ACHN (cell line): ENCODE data around the gene ZFP82.

Experiments
- DNase-seq: peaks from one replicate; pipeline ENCODE4 v3.0.0-alpha.2; 2015
- in situ Hi-C: cut with HindIII; loops from 2 replicates; pipeline ENCODE4 v1.10.0; 2017; ENCODE audit warnings: low sequenced_read_pairs, low pct_ligation_motif_present, low pct_unique_long_range_greater_than_20kb

Gene ZFP82

GRCh38 chr19:36418287-36419001, at the start of gene ZFP82:
Gene ZFP82 (minus strand): TSS chr19:36418644. CDS start chr19:36409789, 8,855 bp downstream.
- DNase-seq = no peak

GRCh38 chr19:36460046-36460445, 41.6 kb upstream of the ZFP82 start:
- DNase-seq = no peak
- in situ Hi-C loops = no loop called here

More at GRCh38 chr19:36418287-36419001, at the start of gene ZFP82:
- in situ Hi-C loops = no loop called here

DNA sequence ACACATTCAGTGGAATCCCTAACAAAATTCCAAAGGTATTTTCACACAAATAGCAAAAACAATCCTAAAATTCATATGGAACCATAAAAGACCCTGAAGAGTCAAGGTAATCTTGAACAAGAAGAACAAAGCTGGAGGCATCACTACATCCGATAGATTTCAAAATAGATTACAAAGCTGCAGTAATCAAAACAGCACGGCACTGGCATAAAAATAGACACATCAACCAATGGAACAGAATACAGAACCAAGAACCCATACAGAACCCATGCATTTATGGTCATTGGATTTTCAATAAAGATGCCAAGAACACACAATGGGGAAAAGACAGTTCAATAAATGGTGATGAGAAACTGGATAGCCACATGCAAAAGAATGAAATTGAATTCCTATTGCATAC, 38.4 kb upstream of the ZFP82 start:
- in situ Hi-C loops = no loop called here
- DNase-seq = no peak

- in situ Hi-C loops = no loop called here
- DNase-seq = no peak
Measured at GRCh38 chr19:36449059-36449670, 30.7 kb upstream of the ZFP82 start.

DNA sequence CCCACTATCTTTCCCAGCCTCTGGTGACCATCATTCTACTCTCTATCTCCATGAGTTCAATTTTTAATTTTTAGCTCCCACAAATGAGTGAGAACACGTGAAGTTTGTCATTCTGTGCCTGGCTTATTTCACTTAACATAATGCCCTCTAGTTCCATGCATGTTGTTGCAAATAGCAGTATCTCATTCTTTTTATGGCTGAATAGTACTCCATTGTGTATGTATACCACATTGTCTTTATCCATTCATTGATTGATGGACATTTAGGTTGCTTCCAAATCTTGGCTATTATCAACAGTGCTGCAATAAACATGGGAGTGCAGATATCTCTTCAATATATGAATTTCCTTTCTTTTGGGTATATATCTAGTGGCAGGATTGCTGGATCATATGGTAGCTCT, 22.9 kb upstream of the ZFP82 start:
- DNase-seq = no peak
- in situ Hi-C loops = no loop called here

- DNase-seq = no peak
- in situ Hi-C loops = no loop called here
Measured at GRCh38 chr19:36436531-36436930, 18.1 kb upstream of the ZFP82 start.

DNA sequence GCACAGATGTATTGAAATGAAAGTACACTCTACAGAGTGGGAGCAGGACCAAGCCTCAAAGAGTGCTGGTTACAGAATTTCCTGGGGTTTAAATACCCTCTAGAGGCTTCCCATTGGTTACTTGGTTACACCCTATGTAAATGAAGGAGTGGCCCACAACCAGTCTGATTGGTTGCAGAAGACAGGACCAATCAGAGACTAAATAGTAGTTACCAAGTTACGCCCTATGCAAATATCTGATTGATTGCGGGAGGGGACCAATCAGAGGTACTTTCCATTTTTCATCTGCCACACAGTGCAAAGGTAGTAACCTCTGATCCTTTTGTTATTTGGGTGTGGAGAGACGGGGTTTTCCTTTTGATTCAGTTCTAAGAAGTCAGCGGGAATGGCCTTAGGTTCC, 5.5 kb upstream of the ZFP82 start:
- in situ Hi-C loops = no loop called here
- no peak for DNase-seq

DNA sequence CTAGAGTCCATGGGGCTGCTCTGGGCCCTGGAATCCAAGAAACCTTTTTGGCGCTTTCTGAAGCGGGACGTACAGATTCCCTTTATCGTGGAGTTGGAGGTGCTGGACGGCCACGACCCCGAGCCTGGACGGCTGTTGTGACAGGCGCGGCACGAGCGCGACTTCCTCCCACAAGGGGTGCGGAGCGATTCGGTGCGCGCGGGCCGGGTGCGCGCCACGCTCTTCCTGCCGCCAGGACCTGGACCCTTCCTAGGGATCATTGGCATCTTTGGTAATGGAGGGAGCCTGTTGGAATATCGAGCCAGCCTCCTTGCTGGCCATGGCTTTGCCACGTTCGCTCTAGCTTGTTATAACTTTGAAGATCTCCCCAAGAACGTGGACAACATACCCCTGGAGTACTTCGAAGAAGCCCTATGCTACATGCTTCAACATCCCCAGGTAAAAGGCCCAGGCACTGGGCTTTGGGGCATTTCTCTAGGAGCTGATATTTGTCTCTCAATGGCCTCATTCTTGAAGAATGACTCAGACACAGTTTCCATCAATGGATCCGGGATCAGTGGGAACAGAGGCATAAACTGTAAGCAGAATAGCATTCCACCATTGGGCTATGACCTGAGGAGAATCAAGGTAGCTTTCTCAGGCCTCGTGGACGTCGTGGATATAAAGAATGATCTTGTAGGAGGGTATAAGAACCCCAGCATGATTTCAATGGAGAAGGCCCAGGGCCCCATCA, 3.5 kb upstream of the ZFP82 start:
- in situ Hi-C loops = no loop called here
- no peak for DNase-seq

DNA sequence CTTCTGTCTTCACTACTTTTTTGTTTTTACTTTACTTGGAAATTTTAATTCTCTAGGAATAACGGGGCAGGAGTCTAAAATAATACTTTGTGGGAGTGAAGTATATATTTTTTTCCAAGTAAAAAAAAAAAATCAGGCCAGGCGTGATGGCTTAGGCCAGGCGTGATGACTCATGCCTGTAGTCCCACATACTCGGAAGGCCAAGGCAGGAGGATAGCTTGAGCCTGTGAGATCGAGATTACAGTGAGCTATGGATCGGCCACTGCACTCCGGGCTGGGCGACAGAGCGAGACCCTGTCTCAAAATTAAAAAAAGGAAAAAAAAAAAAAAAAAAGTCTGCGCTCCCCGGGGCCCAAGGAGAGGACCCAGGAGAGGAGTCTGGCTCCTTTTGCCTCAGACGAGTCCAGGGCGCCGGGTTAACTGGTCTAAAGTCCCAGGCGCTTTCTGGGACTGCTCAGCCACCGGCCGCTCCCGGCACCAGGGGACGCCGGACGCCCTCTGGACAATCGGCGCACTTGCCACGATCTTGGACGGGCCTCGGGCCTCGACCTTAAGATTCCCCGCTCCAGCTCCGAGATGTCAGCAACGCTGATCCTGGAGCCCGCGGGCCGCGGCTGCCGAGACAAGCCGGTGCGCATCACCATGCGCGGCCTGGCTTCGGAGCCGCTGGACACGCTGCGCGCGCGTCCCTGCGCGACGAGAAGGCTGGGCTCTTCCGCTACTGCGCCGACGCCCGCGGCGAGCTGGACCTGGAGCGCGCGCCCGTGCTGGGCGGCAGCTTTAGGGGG, 2.7 kb upstream of the ZFP82 start:
- in situ Hi-C loops = no loop called here
- no peak for DNase-seq

GRCh38 chr19:36417752-36418286, 625 bp downstream of the ZFP82 start:
- DNase-seq = no peak
- in situ Hi-C loops = no loop called here

DNA sequence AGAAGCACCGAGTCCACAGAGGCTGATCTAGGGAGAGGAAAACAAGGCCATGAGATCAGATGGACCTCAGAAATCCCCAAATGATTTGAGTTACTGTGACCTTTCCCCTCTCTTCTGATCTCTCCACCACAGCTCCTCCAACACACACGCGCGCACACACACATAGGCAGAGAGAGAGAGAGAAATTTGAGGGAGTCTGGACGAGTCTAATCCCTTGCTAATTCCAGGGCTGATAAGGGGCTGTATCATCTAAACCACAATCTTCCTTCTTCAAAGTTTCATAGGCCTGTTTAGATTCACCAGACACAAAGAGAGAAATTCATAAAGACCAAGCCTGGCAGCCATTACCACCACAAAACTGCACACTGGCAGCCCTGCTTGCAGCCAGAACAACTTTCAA, 8.6 kb downstream of the ZFP82 start:
- in situ Hi-C loops = no loop called here
- no peak for DNase-seq

DNA sequence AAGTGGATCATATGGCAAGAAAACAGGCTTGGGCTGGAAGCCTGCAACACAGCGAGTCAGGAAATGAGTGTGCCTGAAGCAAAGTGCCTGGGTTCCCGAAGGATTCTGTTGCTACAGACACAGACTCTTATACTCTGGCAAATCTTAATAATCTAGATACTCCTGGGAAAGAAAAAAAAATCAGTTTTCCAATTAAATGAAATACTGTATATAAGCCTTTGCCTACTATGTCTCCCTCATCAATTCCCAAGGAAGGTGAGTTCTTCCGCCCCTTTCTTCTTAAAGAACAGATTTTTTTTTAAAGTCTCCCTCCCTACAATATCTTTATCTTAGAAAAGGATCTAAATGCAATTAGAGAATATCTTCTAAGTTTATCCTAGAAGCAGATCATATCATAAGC, 10.3 kb downstream of the ZFP82 start:
- DNase-seq = no peak
- in situ Hi-C loops = no loop called here

DNA sequence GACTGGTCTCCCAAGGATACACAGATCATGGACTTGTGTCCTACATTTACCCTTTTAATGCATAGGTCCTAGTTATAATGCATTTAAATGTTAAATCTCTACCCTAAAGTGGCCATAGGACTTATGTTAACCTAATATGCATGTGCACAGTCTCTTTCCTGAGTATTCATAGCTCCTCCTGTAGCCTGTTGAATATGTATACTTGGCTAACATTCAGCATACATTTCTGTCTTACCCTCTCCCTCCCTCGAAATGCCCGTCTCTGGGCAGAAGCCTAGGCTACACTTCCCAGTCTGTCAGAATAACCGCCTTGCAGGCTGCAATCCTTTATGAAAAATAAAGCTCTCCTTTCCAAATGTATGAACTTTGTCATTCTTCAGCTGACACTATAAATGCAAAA, 13.9 kb downstream of the ZFP82 start:
- in situ Hi-C loops = no loop called here
- no peak for DNase-seq

DNA sequence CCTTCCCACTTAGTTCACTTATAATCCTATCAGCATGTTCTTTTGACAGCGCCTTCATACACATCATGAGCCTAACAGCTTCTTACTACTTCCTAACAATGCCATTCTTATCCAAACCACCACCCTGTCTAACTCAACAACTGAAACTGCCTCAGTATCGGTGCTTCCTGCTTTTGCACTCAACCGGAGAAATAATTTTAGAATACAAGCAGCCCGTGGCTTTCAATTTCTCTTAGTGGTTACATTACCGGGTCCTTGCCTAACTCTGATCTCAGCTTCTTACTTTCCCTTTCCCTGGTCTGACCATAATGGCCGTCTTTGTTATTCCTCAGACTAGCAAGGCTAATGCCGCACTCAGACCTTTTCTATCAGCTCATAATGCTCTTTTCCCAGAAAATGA, 17.0 kb downstream of the ZFP82 start:
- in situ Hi-C loops = no loop called here

GRCh38 chr19:36398571-36398970, 19.9 kb downstream of the ZFP82 start:
- in situ Hi-C loops = no loop called here
- no peak for DNase-seq

More for the DNA sequence above, 17.0 kb downstream of the ZFP82 start:
- no peak for DNase-seq

GRCh38 chr19:36392916-36393673, 25.3 kb downstream of the ZFP82 start:
- in situ Hi-C loops = no loop called here
- DNase-seq = no peak

- in situ Hi-C loops = no loop called here
- DNase-seq = no peak
Measured at GRCh38 chr19:36379510-36379819, 39.0 kb downstream of the ZFP82 start.
